Forelimb muscle (tissue), 1 donor: ENCODE measurements around the gene IRF1. TPM values are rescaled to one million over a fixed set of nuclear protein-coding genes. Genes with fewer than 3 reads are reported as not detected.
"Not testable (repeated sequence)": the region's sequence is repeated elsewhere in the genome, so short reads cannot be mapped to it uniquely, and the experiment has no call there.

Experiments used
- DNase-seq: peaks from one replicate; pipeline ENCODE4 v3.0.0-alpha.2; 2013; ENCODE audit warnings: low read depth
- polyA plus RNA-seq: library from polyadenylated mRNA; unstranded; fragments of 120-200 nt; gene quantifications from one replicate; pipeline ENCODE4 v1.2.1, GENCODE V29; 2013; ENCODE audit not compliant: insufficient read length

The IRF1 gene
- polyA plus RNA-seq, 1 donor, result 8.3 TPM

DNA sequence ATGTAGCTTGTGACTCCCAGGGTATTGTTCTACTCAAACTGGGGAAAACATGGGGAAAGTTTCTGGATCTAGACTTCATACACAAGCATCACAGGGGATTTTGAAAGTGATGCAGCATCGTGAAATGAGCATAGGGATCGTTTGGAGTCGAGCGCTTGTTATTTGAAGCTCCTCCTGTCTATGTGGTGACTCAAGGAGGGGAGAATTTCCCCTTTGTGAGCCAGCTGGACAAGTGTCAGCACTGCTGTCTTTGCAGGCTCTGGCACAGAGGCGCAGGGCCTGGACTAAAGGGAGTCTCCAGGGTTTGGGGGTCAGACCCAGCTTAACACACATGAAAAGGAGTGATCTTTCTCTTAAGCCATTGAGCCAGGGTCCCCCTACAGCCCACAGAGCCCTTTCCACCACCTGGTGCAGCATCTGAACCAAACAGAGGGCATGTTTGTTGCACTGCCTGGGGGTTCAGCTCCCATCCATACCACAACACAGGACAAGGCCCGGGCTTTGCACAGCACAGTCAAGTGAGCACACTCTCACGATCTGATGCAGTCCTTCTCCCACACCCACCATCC lies 51.0 kb downstream of the IRF1 start:
- peak; percentile 91 for DNase-seq

DNA sequence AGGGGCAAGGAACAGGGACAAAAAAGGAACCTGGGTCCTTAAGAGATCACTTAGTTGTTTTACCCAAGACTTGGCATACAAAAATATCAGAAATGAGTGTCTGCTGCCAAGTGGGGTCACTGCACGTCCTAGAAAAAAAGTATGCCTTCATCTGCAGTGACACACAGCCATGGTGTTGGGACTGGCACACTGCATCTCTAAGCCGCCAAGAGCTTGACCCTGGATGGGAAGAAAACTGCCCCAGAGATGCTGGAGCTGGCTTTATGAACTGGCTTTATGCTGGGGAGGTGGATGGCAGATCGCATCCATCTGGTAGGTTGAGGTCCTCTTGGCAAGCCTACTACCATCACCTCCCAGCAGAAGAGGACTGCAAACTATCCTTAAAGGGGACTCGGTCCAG lies 51.7 kb downstream of the IRF1 start:
- no peak for DNase-seq

DNA sequence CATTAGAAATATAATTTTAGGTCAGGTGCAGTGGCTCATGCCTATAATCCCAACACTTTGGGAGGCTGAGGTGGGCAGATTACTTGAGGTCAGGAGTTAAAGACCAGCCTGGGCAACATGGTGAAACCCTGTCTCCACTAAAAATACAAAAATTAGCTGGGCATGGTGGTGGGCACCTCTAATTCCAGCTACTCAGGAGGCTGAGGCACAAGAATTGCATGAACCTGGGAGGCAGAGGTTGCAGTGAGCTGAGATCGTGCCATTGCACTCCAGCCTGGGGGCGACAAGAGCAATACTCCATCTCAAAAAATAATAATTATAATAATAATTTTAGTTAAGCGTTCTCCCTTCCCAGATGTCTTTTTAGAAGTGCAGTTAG lies 52.3 kb downstream of the IRF1 start:
- DNase-seq, result not testable (repeated sequence)

DNA sequence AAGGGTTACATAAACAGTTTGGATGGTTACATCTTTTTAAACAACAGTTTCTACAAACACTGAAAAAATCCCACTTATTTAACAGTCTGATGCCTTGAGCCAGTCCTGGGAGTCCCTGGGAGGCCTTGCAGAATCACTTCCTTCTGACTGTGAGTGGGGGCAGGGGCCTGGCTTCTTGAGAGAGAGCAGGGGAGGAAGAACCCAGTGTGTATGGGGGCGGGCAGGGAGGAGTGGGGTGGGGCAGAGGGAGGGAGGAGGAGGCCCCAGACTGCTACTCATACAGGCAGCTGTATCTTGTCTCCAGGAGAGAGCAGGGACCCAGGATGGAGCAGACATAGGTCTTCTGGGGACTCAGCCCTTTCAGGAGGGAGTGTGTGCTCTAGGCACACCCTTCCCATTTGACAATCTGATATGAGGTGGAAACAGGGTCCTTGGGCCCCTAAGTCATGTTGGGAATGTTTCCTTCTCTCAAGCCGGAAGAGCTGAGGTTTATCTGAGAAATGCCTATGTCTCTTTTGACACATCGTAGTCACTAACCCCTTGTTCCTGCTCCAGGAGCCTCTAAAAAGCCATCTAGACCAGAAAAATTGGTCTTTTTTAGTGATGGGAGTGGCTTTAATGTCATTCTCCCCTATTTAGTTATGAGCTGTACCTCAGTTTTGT lies 52.8 kb downstream of the IRF1 start:
- peak; percentile 61 for DNase-seq

DNA sequence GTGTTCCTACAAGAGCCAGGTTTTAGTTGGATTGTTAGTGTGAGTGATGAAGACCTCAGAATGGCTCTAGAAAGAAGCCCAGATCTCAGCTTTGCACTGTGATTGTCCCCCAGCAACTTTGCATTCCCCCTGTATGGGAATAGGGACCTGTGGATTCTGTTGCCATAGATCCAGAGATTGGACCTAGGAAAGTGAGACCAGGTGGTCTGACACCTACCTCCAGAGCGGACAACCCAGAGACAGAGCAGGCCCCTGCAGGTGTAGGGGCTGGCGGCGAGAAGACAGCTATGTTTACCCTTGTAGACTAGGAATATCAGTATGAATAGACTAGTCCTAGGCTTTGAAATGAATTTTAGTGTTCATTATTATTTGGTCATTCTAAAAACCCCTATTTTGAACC lies 53.6 kb downstream of the IRF1 start:
- no peak for DNase-seq

DNA sequence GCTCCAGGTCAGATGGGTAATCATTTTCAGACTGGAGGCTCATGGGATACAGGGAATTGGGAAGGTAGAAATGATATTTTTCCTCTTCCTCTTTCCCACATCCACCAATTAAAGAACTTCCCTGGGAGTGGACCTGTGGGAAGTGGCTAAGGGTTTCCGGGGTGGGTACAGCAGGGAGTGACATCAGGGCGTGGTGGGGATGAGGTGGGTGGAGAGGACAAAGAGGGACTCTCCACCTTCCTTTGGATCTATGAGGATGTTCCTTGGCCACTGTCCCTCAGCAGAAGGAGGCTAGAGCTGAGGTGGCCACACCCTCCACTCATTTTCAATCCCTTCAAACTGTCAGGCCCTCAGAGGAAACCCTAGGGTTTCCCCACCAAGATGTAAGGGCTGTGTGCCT lies 54.7 kb downstream of the IRF1 start:
- DNase-seq, result no peak

DNA sequence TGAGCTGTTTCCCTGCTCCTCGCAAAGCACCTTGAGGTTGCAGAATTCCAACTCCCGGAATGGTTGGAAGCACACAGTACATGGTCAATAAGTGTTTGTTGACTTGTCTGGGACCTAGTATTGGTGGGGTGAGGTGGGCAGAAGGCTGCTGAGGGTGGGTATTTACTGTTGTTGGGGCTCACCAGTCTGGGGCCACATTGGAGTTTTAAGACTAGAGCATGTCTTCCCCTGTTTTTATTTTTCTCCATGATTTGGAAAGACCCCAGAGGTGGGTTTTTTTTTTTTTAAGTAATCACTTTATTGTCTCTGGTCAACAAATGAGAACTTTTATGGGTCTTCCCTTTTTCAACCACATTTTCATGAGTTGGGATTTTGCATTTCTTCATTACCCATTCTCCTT lies 55.1 kb downstream of the IRF1 start:
- DNase-seq, result no peak

DNA sequence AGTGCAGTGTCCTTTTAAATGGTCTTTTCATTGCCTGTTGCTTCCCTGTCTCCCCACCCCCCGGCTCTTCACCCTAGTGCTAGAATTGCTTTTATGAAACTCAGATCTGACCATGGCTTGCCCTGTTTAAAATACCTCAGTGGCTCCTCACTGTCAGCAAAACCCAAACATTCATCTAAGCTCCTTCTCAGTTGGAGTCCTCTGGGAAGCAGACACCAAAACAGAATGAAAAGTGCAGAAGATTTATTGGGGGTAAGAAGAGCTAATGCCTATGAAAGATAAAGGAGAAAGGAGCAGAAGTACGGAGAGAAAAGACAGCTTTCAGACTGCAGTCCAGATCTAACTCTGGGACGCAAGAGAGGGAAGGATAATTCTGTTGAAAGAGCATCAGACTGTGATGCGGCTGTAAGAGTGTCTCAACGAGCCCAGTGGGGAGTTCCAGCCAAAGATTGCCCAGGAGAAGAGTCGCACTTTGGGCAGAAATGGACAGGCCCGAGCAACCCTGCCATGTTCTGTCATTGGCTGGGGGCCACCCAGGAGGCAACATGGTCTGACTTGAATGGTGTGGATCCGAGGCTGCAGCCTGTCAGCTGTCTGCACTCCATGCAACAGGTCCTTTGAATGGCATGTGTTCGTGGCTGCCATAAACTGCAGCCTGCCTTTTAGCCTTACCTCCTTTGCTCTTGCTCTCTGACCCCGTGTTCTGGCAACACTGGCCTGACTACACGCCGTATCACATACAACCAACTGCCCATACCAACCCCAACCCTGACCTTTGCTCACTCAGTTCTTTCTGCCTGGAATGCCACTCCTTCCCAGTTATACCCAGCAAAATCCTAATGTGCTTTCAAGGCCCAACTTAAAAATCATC lies 55.9 kb downstream of the IRF1 start:
- no peak for DNase-seq

DNA sequence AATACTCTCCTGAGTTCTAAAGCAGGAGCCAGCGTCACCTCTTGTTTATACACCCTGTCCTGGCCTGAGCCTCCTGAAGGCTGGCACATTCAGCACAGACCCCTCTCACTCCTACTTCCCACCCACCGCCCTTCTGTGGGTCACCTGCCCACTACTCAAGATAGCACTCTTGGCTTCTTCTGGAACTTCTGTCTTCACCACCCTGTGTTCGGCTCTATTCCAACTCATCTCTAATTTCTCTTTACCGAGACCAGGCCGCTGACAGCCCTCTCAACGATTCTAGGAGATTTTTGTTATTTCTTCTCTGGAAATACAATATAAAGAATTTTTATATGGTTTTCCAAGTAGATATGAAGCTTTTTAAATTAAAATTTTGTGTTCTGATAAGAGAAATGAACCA lies 57.4 kb downstream of the IRF1 start:
- no peak for DNase-seq

DNA sequence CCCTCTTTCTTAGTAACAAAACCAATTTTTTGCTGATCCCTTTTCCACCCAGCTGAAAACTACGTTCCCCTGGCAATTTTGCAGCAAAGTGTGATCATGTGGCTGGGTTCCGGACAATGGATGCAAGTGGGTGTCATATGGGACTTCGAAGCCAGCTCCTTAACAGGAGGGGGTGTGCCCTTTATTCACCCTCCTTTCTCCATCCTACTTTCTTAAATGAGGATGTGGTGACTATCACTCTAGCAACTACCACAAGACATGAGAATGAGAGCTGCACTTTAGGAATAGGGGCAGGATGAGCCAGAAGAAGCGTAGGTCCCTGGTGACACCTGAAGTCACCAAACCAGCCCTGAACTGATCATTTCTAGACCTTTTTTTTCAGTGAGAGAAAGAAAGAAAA lies 58.9 kb downstream of the IRF1 start:
- DNase-seq, result no peak

Other genes starting within 250 kb of the IRF1 start
- 66.2 TPM for gene PDLIM4, start 233.1 kb downstream of the IRF1 start, polyA plus RNA-seq
- 4.0 TPM for gene SLC22A4, start 196.4 kb downstream of the IRF1 start, polyA plus RNA-seq
- gene SLC22A5, start 121.1 kb downstream of the IRF1 start, polyA plus RNA-seq, result 14.9 TPM
- 0.29 TPM for gene IL5, start 52.7 kb upstream of the IRF1 start, polyA plus RNA-seq
- 22.9 TPM for gene RAD50, start 66.2 kb upstream of the IRF1 start, polyA plus RNA-seq
- not detected for gene IL13, start 167.4 kb upstream of the IRF1 start, polyA plus RNA-seq
- gene IL4, start 183.2 kb upstream of the IRF1 start, polyA plus RNA-seq, result not detected
- 8.6 TPM for gene KIF3A, start 246.8 kb upstream of the IRF1 start, polyA plus RNA-seq